Measurements from ENCODE around the gene LAMC2.
"Not testable (repeated sequence)": the region's sequence is repeated elsewhere in the genome, so short reads cannot be mapped to it uniquely, and the experiment has no call there.

LAMC2 gene

GRCh38 chr1:183238071-183238470, 52.0 kb downstream of the LAMC2 start:
- no peak for DNase-seq (ENCODE audit: low spot score)

- no peak for DNase-seq (ENCODE audit: low spot score)
These were observed 53.2 kb downstream of the LAMC2 start for GRCh38 chr1:183239220-183239742.

DNA sequence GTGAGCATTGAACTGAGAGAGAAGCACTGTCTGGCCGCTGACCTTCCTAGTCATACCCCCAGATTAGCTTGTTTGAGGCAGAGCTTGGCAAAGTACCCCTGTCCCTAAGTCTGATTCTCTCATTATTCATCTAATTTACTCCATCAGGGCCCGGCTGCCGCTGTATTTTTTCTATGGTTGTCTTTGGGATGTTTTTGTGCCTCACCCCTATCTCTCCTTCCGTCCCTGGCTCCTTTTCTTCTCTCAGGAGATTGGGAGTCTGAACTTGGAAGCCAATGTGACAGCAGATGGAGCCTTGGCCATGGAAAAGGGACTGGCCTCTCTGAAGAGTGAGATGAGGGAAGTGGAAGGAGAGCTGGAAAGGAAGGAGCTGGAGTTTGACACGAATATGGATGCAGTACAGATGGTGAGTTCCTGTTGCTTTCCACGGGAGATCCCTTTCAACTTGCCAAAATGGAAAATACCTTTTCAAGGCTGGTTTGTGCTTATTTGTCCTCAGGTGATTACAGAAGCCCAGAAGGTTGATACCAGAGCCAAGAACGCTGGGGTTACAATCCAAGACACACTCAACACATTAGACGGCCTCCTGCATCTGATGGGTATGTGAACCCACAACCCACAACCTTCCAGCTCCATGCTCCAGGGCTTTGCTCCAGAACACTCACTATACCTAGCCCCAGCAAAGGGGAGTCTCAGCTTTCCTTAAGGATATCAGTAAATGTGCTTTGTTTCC, 53.9 kb downstream of the LAMC2 start:
- no peak for DNase-seq (ENCODE audit: low spot score)

DNA sequence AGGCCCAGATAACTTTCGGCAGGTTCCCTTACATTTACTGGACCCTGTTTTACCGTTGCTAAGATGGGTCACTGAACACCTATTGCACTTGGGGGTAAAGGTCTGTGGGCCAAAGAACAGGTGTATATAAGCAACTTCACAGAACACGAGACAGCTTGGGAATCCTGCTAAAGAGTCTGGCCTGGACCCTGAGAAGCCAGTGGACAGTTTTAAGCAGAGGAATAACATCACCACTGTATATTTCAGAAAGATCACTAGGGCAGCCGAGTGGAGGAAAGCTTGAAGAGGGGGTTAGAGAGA, 54.4 kb downstream of the LAMC2 start:
- DNase-seq (ENCODE audit: low spot score): no peak

GRCh38 chr1:183240853-183241252, 54.8 kb downstream of the LAMC2 start:
- DNase-seq (ENCODE audit: low spot score): not testable (repeated sequence)

DNA sequence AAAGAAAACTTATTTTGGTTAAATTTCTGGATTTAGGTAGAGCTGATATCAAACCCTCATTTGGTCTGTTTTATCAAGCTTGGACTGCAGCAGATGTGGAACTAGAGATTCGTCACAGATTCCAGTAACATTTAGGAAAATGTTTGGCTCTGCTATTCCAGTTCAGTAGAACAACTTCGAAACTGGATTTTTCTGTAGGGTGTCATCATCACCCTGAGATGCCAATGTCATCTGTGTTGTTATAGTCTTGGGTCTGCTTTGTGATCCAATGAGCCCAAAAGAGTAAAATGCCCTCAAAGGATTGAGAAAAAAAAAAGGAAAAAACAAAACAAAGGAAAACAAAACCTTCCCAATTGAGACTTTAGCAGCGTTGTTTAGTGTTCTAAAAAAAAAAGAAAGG, 55.4 kb downstream of the LAMC2 start:
- no peak for DNase-seq (ENCODE audit: low spot score)

GRCh38 chr1:183242556-183242955, 56.5 kb downstream of the LAMC2 start:
- DNase-seq (ENCODE audit: low spot score): no peak

GRCh38 chr1:183243161-183244050, 57.3 kb downstream of the LAMC2 start:
- no peak for DNase-seq (ENCODE audit: low spot score)

GRCh38 chr1:183244466-183244865, 58.4 kb downstream of the LAMC2 start:
- peak; percentile 78 for DNase-seq (ENCODE audit: low spot score)

- DNase-seq (ENCODE audit: low spot score): no peak
These were observed 59.3 kb downstream of the LAMC2 start for GRCh38 chr1:183245357-183245756.

DNA sequence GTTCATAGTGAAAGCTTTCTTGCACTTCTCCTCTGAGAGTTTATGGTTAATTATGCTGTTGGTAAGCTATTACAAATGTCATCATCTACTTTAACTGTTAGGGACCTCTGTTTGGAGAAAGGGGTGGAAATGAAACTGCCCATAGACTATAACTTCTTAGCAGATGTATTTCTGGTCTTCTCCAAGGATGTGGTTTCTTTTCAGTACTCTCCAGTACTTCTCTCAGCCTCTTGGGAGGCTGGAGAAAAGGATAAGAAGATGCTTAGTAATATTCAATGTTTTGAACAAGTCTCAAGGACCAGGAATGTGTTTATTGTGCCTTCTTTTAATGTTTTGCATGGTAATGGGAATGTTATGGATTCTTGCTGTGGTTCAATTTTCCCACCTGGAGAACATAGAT, 60.4 kb downstream of the LAMC2 start:
- DNase-seq (ENCODE audit: low spot score): no peak

- DNase-seq (ENCODE audit: low spot score): no peak
These were observed 61.0 kb downstream of the LAMC2 start for GRCh38 chr1:183247066-183247465.

- no peak for DNase-seq (ENCODE audit: low spot score)
These were observed 61.4 kb downstream of the LAMC2 start for GRCh38 chr1:183247484-183247883.

DNA sequence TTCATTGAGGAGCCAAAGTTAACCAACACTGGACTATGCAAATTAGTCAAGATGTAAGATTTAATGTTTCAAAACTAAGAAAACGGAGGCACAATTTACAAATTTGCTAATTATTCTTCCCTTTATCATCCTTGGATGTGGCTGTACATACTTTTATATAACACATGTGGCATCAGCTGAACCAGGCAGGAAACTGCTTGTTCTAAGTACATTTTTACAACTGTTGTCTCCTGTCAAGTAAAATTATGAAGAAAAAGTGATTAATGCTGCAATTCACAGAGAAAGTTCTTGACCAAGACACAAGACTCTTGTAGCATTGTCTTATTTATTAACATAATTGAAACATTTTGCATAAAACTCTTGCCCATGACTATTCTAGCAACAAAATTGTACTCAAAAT, 61.9 kb downstream of the LAMC2 start:
- DNase-seq (ENCODE audit: low spot score): no peak

DNA sequence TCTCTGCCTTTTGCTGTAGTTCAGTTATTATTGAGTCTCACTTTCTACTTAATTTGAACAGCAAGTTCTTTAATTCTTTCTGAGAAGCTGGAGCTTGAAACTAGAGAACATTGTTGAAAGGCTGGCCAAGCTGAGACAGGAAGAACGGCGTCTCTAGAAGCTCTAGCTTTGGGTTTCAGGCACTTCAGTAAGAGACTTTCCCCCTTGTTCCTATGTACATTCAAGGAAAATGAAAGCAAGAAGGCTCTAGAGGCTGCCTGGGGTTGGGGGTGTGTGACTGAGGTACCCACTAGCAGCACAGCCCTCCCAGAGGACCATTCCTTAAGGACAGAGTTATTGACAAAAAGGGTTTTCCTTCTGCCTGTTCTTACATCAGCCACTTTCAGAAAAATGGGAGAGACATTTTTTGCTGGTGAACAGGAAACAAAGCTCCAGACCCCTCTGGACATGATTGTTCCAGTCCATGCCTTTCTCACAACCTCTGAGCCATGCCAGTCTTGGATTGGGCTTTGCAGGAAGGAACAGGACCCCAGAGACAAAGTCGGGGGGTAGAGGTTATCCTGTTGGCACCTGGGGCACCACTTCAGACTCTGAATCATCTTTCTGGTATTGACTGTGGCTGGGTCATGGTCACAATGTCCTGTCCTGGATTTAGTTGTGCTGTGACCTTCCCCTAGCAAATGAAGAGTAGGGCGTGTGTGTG, 63.1 kb downstream of the LAMC2 start:
- no peak for DNase-seq (ENCODE audit: low spot score)

DNA sequence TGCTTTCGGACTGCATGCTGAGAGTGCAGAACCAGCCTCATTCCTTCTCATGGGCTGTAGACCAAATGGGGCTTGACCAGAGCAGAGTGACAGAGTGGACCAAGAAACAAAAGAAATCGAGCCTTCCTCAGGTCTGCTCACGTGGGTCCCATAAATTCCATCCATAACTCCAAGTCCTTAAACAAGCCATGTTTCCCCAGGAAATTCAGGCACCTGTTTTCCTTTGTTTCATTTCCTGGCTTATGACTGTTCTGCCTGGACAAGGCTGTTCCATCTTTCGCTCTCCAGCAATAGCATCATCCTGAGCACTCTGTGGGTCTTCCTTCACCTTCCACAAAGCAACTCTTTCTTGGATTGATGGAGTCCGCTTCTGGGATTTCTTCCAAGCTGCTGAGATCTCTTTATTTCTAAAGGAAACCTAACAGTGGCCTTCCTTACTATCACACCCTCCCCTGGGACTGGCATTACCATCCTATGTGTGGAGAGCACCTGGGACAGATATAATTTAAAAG, 63.9 kb downstream of the LAMC2 start:
- no peak for DNase-seq (ENCODE audit: low spot score)

GRCh38 chr1:183251101-183251958, 65.3 kb downstream of the LAMC2 start:
- no peak for DNase-seq (ENCODE audit: low spot score)

DNA sequence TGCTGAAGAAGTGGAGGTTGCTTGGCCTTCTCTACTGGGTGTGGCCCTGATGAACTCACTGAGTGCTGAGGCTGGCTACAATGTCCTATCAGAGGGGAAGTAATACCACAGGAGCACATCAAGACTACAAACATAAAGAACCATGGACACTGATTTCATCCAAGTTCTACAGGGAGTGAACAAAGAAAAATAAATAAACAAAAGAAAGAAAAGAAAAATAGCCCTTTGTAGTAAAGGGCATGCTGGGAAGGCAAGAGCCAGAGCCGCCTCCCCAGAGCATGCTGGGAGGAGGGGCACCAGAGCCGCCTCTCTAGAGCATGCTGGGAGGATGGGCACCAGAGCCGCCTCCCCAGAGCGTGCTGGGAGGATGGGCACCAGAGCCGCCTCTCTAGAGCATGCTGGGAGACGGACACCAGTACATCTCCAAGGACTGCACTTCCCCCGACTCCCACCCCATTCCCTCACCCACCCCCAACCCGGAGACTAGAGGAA, 65.9 kb downstream of the LAMC2 start:
- DNase-seq (ENCODE audit: low spot score): no peak

- DNase-seq (ENCODE audit: low spot score): no peak
These were observed 69.0 kb downstream of the LAMC2 start for GRCh38 chr1:183255073-183255472.

DNA sequence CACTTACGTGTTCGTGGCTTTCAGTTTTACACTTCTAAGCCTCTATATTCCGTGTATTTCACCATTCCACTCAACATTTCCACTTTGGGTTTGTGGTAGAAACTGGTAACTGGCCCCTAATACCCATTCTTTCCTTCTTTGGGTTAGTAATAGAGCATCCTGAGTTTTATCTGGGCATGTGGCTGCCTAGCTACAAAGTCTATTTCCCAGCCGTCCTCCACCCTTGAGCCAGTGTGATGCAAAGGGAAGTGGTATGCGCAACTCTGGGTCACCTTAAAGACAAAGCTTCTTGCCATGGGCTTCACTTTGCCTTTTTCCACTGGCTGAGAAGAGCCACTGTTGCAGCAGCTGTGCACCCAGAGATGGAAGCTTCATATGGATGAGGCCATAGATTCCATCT, 73.9 kb downstream of the LAMC2 start:
- no peak for DNase-seq (ENCODE audit: low spot score)

- no peak for DNase-seq (ENCODE audit: low spot score)
These were observed 76.7 kb downstream of the LAMC2 start for GRCh38 chr1:183262628-183263200.

All from left forelimb (tissue), 1 donor.